NCI-H82 (cell line): Measurements from ENCODE around the gene SLC25A48.
"Not testable (repeated sequence)": the region's sequence is repeated elsewhere in the genome, so short reads cannot be mapped to it uniquely, and the experiment has no call there.

Experiments
- DNase-seq: peaks from one replicate; lab custom pipeline; 2025; lab: John Stamatoyannopoulos, UW

SLC25A48 gene

DNA sequence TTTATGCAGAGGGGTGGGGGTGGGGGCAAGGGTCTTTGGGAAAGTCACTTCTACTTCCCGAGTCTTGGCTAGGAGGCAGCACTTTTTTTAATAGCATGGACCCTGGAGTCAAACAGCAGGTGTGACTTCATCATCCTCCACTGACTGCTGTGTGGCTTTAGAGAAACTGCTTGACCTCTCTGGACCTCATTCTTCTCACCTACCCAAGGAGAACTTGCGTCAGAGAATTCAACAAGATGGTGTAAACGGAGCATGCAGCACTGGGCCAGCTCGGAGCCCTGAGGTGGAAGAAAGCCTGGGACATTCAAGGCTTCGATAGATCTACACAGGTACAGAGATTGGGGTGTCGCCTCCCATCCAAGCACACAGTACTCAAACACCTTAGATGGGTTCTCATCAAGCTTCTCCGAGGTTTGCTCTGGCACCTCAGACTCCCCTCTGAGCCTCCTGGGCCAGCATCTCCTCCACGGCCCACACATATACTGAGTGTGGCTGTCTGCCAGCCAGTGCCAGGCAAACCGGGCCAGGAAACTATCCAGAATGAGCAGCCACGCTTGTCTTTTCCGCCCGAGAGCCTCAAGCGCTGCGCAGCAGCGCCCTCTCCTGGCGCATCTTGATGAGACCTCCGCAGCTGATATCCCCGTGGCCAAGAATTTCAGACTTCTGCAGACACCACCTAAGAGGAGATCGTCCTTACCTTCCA, 4.6 kb upstream of the SLC25A48 start:
- peak; percentile 72 for DNase-seq

DNA sequence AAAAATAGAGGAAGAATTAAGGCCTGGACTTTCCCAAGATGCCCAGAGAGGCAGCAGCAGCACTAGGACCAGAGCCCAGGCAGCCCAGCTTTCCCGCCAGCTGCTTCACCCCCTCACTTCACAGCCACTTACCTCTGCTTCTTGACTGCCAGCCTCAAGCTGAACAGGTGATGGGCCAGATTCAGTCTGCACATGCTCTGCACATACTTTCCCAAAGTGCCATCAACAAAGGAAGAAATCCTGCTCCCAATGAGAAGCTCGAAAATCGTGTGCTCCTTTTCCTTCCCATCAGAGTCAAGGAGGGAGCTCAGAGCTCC, 4.1 kb upstream of the SLC25A48 start:
- DNase-seq, result no peak

DNA sequence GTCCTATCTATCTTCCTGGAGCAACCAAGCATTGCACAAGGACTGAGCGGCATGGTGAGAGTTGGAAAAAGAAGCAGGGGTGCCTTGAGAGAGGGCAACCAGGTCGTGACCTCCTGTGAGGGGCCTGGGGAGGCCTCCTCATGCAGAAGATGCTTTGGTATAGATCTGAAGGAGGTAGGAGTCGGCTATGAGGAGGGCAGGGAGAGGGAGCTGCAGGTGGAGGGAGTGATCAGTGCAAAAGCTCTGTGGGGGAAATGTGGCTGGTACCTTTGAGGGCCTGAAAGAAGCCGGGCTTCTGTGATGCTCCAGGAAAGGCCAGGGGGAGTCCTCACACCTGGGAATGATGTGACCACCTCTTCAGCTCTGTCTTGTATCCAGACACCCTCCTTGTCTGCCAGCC, 3.6 kb upstream of the SLC25A48 start:
- DNase-seq, result no peak

DNA sequence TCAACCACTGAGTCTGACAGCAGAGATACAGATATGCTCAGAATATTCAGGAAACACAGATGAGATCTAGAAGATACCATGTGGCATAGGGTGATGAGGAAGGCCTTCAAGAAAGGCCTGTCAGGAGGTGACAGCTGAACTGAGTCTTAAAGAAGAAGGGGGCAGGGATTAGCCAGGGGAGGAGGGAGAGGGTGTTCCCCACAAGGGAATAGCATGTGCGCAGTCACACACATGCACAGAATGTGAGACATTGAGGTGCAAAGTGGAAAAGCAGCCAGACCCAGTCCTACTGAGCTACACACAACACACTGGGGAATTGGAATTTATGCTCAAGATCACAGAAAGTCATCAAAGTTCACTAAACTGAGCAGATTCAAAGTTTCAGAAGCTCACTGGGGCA, 3.0 kb upstream of the SLC25A48 start:
- no peak for DNase-seq

DNA sequence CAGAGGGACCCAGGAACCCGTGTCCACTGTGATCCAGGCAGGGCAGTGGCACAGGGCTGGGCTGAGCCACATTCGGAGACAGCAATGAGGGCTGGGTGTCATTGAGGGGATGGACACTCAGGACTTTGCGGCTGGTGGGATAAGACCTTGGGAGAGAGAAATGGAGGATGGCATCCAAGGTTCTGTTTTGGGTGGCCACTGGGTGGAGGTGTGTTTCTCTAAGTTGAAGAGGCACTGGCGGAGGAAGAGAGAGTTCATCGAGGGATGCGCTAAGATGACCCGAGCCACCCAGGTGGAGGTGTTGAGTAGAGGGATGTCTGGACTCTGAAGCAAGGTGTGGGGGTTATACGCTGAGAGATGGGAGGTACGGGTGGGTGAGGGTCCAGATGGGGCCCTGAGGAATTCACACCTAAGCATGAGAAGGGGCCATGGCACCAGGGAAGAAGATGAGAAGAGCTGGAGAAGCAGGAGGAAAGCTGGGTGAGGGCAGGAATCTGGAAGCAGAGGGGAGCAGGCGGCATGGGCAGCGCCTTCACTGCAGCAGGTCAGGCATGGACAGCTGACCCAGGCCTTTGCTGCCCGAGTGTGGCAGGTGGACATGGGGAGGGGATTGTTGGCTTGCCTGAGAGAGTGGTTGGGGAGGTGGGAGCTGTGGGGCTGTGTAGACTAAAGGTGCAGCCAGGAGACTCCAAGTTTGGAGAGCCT, 2.5 kb upstream of the SLC25A48 start:
- no peak for DNase-seq

DNA sequence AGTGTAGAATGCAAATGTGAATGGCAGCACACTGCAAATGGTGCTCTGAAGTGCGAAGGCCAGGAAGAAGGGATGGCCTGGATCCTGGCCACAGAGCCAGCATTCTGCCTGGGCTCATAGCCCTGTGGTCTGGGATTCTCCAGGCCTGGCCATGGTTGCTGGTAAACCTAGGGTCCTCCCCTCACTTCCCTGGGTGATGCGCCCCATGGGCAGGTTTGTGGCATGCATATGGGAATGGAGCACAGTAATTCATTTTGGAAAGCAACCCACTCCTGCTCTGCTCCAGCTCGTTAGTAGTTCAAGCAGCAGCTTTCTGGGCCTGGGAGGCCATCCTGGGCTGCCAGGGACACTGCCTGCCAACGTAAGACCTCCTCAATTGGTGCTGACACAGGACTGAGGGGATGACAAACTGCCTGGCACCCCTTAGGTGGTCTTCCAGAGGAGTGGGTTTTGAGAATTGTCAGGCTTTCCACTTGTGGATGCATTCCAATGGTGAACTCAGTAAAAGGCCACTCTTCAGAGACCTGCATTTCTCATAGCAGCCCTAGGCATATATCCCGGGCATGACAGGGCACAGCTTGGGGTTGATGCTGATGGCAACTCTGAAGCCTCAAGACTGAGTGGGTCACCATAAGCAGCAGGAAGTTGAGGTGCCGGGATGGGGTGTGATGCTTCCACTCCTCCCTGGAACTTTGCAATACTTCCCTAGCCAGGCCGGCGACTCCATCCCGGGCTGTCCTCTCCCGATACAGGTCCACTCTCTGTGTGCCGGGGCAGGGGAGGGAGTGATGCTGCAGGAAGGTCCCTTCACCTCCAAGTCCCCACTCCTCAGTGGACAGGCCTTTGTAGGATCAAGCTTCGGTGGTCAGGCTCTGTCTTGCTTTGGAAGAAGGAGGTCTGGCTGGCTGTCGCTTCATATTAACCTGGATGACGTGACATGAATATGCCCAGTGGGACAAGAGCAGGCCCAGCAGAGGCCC, 1.2 kb upstream of the SLC25A48 start:
- DNase-seq, result no peak

- no peak for DNase-seq
Measured at GRCh38 chr5:135833961-135834638, 363 bp upstream of the SLC25A48 start.

DNA sequence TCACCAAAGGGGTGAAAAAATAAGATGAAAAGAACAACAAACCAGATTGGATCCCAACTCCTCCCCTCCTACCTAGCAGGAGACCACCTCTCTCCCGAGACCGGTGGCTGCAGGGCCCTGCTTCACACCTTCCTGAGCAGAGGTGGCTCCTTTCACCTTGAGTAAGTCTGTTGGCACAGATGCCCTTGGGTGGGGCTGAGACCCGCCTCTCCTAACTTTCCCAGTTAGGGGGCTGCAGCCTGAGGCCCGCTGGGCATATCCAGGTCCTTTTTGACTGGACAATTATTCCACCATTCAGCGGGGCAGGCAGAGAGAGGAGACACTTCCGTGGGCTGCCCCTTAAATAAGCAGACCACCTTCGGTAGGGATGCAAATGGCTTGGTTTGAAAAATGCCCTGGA, 1.3 kb downstream of the SLC25A48 start:
- DNase-seq, result no peak

GRCh38 chr5:135838395-135838794, 3.9 kb downstream of the SLC25A48 start:
- DNase-seq, result not testable (repeated sequence)

- DNase-seq, result no peak
Measured at GRCh38 chr5:135839566-135839965, 5.1 kb downstream of the SLC25A48 start.

- no peak for DNase-seq
Measured at GRCh38 chr5:135840959-135841358, 6.5 kb downstream of the SLC25A48 start.

GRCh38 chr5:135842737-135843136, 8.3 kb downstream of the SLC25A48 start:
- no peak for DNase-seq

DNA sequence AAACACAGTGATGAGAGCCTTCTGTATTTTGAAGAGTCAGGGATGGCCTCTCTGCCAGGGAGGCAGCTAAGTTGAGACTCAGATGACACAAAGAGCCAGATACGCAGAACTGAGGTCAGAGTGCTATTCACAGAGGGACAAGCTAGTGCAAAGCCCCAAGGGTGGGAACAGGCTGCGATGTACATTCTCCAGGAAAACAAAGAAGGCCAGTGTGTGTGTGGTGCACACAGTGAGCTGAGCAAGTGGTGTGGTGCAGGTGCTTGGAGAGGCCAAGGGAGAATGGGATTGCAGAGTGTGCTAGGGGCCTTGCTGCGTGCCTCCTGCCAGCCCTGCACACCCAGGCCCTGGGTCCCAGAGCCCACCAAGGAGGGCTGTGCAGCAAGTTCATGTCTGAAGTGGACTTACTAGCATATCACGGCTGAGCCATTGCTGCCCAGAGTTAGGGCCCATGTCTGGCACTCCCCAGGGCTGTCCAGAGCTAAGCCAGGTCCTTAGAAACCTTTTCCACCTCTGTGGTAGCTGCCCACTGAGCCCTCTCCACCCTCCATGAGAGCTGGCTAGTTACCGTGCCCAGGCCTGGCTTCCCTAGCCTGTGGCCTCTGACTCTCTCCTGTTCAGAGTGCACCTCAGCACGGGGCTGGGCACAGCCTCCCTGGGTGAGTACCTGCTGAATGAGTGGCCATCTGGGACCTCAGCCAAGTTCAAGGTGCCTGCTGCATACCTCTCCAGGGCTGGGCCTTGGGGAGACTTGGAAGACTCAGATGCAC, 9.3 kb downstream of the SLC25A48 start:
- DNase-seq, result no peak

DNA sequence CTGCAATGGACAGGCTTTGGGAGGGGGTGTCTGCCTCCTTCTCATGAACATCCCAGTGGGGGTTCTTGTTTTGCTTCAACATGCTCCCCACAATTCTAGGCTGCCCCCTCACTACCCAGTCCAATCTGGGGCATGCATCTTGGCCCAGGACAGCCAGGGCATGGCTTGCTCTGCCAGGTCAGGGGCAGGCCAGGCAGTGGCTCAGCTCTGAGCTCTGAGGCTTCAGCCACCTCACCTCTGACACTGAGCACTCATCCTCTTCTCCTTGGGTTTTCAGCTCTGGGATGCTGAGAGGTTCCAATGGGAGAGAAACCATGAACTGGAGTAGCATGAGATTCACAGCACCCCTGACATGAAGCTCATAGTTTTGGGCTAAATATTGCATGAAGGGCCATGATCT, 11.8 kb downstream of the SLC25A48 start:
- DNase-seq, result no peak

DNA sequence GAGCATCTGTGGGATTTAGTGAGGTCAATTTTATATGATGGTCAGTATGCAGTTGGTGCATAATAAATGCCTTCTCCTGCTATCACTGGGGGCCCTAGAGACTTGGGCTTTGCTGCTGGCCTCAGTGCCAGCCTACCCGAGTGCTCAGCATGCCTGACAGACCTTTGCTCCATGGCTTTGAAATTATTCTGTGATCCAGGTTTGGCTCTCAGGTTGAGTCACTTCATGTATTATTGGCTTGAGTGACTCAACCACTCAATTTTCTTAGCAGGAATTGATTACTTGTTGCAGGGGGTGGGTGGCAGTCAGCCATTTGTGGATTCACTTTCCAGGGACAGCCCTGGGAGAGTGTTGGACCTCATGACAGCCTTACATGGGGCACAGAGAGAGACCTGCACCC, 13.5 kb downstream of the SLC25A48 start:
- DNase-seq, result no peak

DNA sequence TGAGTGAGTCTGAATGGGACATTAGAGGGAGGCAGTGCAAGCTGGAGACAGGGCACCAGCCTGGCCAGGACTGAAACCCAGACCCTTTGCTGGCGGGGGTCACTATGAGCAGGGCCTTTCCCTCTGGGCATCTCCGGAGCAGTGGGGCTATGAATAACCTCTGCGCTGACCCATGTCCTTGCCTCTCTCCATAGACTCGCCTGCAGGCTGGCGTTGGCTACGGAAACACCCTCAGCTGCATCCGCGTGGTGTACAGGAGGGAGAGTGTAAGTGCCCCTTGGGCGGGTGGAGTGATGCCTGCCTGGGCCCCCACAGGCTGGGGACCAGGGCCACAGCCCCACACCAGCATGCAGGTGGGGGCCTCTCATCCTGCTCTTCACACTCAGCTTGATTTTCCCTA, 15.8 kb downstream of the SLC25A48 start:
- no peak for DNase-seq

- DNase-seq, result no peak
Measured at GRCh38 chr5:135850671-135851070, 16.2 kb downstream of the SLC25A48 start.

DNA sequence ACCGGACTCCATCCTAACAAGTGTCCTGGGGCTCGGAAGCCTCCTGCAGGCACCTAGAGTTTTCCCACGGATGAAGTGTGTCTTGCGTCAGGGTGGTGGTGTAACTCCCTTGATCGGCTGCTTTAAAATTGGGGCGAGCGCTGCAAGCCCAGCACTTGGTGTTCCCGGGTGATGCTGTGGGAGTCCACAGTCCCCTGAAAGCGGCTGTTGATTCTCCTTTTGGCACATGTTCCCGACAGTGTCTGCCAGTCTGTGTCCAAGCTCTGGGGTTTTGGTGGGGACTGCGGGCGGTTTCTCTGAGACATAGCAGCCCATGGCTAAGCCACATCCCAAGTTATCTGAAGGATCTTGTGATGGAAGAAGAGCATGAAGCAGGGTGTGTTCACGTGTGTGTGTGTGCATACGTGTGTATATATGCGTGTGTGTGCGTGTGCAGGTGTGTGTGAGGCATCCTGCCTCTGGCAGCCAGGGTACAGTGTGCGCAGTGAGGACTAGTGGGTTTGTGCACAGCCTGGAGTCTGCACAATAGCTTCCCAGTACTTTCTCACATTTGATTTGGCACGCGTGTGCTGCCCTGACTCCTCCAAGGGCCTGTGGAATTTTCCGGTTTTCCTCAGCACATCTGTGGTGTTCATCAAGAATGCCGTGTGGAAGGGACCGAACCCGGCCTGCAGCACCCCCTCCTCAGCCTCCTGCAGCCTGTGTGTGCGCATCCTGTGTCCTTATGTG, 16.9 kb downstream of the SLC25A48 start:
- DNase-seq, result no peak

DNA sequence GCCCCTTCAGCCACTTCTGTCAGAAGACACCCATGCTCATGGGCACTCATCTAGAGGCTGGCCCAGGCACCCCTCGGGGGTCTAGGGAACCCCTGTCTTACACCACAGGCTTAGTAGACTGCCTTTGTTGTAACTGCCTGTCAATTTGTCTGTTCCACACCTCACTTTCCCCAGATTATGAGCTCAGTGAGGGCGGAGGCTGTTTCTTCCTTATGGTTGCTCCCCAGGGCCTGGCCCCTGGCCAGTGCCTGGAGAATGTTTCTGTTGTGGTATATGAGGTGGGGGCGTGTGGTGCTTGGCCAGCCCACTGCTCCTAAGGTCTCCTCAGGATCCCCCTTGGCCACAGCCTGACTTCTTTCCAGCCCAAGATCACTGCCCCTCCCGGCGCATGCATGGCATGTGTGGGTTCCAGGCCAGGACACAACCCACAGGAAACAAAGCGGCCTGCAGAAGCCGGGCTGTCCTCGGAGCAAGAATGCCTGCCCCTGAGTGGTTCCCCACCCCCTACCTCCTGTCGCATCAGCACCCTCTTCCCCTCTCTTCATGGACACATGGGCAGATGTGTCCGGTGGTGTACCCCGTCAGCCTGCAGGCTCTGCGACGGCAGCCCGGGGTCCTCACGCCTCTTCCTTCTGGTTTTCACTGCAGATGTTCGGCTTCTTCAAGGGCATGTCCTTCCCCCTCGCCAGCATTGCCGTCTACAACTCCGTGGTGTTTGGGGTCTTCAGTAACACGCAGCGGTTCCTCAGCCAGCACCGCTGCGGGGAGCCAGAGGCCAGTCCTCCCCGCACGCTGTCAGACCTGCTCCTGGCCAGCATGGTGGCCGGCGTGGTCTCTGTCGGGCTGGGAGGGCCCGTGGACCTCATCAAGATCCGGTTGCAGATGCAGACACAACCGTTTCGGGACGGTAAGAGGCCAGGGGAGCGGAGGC, 17.7 kb downstream of the SLC25A48 start:
- no peak for DNase-seq
